MM.1S (cell line): ENCODE results near the gene CDCP2.

Experiments used
- CTCF ChIP-seq: fragments of 300-600 bp; sonication (generic); IDR thresholded peaks from 2 replicates; pipeline ENCODE4 v1.5.1; 2016; ENCODE audit warnings: antibody characterized with exemption, low read length, mixed read lengths
- EZH2 ChIP-seq: fragments of 300-600 bp; sonication (generic); optimal IDR thresholded peaks from 2 replicates; pipeline ENCODE3; 2017; ENCODE audit warnings: low read depth, mild to moderate bottlenecking, antibody characterized with exemption, low read length, mixed read lengths

GRCh38 chr1:54099061-54099610 is 53.7 kb downstream of the CDCP2 start:
- no peak for TF ChIP-seq CTCF
- TF ChIP-seq EZH2 = no peak
